ENCODE results near the gene TAPBP.
"Not testable (repeated sequence)": the region's sequence is repeated elsewhere in the genome, so short reads cannot be mapped to it uniquely, and the experiment has no call there.

The TAPBP gene

GRCh38 chr6:33262490-33262889 is 51.4 kb downstream of the TAPBP start:
- not testable (repeated sequence) for H3K27me3 Mint-ChIP-seq; H3K4me3 Mint-ChIP-seq; H3K9me3 Mint-ChIP-seq (ENCODE audit: low read depth); H3K4me1 Mint-ChIP-seq (ENCODE audit: low read depth); H3K36me3 Mint-ChIP-seq
- H3K27ac Mint-ChIP-seq, result peak overlapping the region; percentile 51

DNA sequence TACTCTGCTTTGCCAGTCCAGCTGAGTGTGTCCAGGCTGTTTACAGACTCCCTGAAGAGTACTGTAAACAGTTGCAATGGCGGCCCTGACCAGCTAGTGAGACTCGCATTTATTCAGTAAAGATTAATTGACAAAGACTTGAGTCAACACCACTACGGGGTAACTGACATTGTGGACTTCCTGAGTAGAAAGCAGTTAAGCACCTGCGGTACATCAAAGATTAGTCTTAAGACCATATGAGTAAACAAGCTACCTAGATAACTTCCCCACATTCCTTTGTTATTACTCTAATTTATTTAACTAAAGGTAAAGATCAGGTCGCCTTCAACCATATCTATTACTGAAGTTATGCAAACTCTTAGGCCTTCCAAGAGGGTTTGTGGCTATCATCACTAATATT is 54.8 kb downstream of the TAPBP start:
- Mint-ChIP-seq H3K36me3 (peaks cover 6% of the 10 kb centered on the region), H3K4me3 (no peak overlapping the region), H3K27ac (no peak overlapping the region), H3K9me3 (ENCODE audit: low read depth) (no peaks in the 10 kb centered on the region), H3K4me1 (ENCODE audit: low read depth) (peaks cover 2% of the 10 kb centered on the region), H3K27me3 (no peaks in the 10 kb centered on the region)

- Mint-ChIP-seq H3K9me3 (ENCODE audit: low read depth) (no peaks in the 10 kb centered on the region), H3K27me3 (no peaks in the 10 kb centered on the region), H3K4me1 (ENCODE audit: low read depth) (peaks cover 21% of the 10 kb centered on the region), H3K27ac (no peak overlapping the region), H3K4me3 (no peak overlapping the region), H3K36me3 (peaks cover 8% of the 10 kb centered on the region)
Measured at GRCh38 chr6:33254591-33254990, 59.3 kb downstream of the TAPBP start.

DNA sequence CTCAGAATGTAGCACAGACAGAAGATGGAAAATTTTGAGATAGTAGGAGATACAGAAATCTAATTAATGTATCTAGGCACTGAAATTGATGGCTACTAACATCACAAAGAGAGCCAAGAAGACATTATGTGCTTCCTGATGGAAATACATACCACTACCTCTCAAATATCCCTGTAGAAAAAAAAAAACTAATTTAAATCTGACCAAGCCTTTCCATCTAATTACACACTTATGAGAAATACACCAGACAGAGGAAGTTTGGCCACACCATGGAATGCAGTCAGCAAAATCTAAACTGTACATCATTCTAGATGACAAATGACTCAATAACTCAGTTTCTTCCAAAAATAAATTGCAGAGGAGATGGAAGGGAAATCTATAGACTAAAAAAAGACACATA is 61.1 kb downstream of the TAPBP start:
- peaks cover 8% of the 10 kb centered on the region for H3K36me3 Mint-ChIP-seq
- H3K27me3 Mint-ChIP-seq, result no peaks in the 10 kb centered on the region
- no peak overlapping the region for H3K4me3 Mint-ChIP-seq

GRCh38 chr6:33251395-33252012 is 62.4 kb downstream of the TAPBP start:
- peak overlapping the region; percentile 74 for H3K27ac Mint-ChIP-seq
- peaks cover 32% of the 10 kb centered on the region for H3K4me1 Mint-ChIP-seq (ENCODE audit: low read depth)

More for the DNA sequence above, 61.1 kb downstream of the TAPBP start:
- no peaks in the 10 kb centered on the region for H3K9me3 Mint-ChIP-seq (ENCODE audit: low read depth)
- H3K4me1 Mint-ChIP-seq (ENCODE audit: low read depth), result peaks cover 32% of the 10 kb centered on the region
- H3K27ac Mint-ChIP-seq, result peak overlapping the region; percentile 19

GRCh38 chr6:33250731-33251130 is 63.1 kb downstream of the TAPBP start:
- H3K4me3 Mint-ChIP-seq, result peak overlapping the region; percentile 90

More at GRCh38 chr6:33251395-33252012, 62.4 kb downstream of the TAPBP start:
- H3K36me3 Mint-ChIP-seq, result peaks cover 8% of the 10 kb centered on the region
- H3K9me3 Mint-ChIP-seq (ENCODE audit: low read depth), result no peaks in the 10 kb centered on the region
- peak overlapping the region; percentile 76 for H3K4me3 Mint-ChIP-seq
- no peaks in the 10 kb centered on the region for H3K27me3 Mint-ChIP-seq

DNA sequence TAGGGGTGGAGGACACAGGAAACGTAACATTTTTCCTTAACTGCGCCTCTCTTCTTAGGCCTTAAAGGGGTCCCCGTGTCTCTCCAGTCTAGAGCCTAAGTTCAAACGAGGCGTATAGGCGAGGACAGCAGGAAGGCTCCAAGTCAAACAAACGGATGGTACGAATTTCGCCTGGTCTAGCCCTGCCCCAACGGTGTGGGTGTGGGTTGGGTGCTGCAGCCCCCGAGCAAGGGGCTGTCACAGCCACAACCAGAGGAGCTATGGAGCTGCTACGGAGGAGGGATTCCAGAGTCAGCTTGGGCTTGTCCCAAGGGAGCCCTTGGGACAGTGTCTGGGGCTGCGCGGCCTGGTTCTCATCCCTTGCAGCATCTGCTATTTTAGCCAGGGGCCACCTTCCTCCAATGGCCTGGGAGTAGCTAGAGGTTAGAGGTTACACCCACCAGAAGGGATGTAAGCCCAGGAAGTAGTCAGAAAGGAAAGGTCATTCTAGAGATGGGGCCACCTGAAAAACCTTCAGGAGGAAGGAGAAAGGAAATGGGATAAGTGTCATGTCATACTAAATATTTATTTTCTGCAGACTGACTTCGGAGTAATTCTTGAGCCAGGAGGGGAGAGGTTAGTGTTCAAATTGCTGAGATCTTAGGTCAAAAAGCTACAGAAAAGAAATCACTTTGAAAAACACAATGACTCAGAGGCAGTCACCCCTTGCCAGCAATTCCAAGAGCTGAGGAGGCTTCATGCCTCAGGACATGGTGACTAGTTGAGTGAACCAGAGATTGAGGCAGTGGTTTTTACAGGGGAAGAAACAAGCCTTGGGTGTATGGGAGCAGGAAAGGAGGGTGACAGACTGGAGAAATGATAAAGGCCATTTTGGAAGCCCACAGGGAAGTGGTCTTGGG is 63.9 kb downstream of the TAPBP start:
- Mint-ChIP-seq H3K36me3 (peaks cover 11% of the 10 kb centered on the region), H3K27me3 (no peaks in the 10 kb centered on the region), H3K9me3 (ENCODE audit: low read depth) (no peaks in the 10 kb centered on the region), H3K27ac (peak overlapping the region; percentile 91), H3K4me3 (peak overlapping the region; percentile 90), H3K4me1 (ENCODE audit: low read depth) (peaks cover 32% of the 10 kb centered on the region)

More at GRCh38 chr6:33250731-33251130, 63.1 kb downstream of the TAPBP start:
- Mint-ChIP-seq H3K4me1 (ENCODE audit: low read depth) (peaks cover 32% of the 10 kb centered on the region), H3K27me3 (no peaks in the 10 kb centered on the region), H3K9me3 (ENCODE audit: low read depth) (no peaks in the 10 kb centered on the region), H3K27ac (peak overlapping the region; percentile 91), H3K36me3 (peaks cover 11% of the 10 kb centered on the region)
